GM21526 (cell line): ENCODE measurements around the gene EFCAB8.
"Not testable (repeated sequence)": the region's sequence is repeated elsewhere in the genome, so short reads cannot be mapped to it uniquely, and the experiment has no call there.

Experiments
- ATAC-seq: cut with Tn5 transposase; IDR thresholded peaks from one replicate; pipeline ENCODE4 v1.9.1; 2021; ENCODE audit warnings: moderate library complexity; ENCODE audit not compliant: unreplicated experiment, low FRiP score

The EFCAB8 gene

GRCh38 chr20:32839227-32839981 lies 19.3 kb upstream of the EFCAB8 start:
- ATAC-seq: no peak

GRCh38 chr20:32839982-32840285 lies 18.8 kb upstream of the EFCAB8 start:
- ATAC-seq: no peak

GRCh38 chr20:32841174-32841573 lies 17.5 kb upstream of the EFCAB8 start:
- no peak for ATAC-seq

GRCh38 chr20:32841632-32842031 lies 17.1 kb upstream of the EFCAB8 start:
- ATAC-seq: no peak

- no peak for ATAC-seq
These were observed 15.8 kb upstream of the EFCAB8 start for GRCh38 chr20:32842688-32843524.

GRCh38 chr20:32845786-32846185 lies 12.9 kb upstream of the EFCAB8 start:
- no peak for ATAC-seq

- no peak for ATAC-seq
These were observed 11.9 kb upstream of the EFCAB8 start for GRCh38 chr20:32846852-32847251.

GRCh38 chr20:32847964-32848363 lies 10.8 kb upstream of the EFCAB8 start:
- no peak for ATAC-seq

- ATAC-seq: no peak
These were observed 9.9 kb upstream of the EFCAB8 start for GRCh38 chr20:32848846-32849245.

GRCh38 chr20:32849577-32849976 lies 9.1 kb upstream of the EFCAB8 start:
- no peak for ATAC-seq

GRCh38 chr20:32855387-32855786 lies 3.3 kb upstream of the EFCAB8 start:
- ATAC-seq: no peak

GRCh38 chr20:32858189-32858588 lies 534 bp upstream of the EFCAB8 start:
- no peak for ATAC-seq

GRCh38 chr20:32861446-32861845 lies 2.7 kb downstream of the EFCAB8 start:
- no peak for ATAC-seq

- no peak for ATAC-seq
These were observed 10.8 kb downstream of the EFCAB8 start for GRCh38 chr20:32869562-32869961.

GRCh38 chr20:32870526-32870925 lies 11.8 kb downstream of the EFCAB8 start:
- ATAC-seq: not testable (repeated sequence)

GRCh38 chr20:32870985-32871384 lies 12.3 kb downstream of the EFCAB8 start:
- no peak for ATAC-seq

GRCh38 chr20:32871627-32872160 lies 13.0 kb downstream of the EFCAB8 start:
- ATAC-seq: no peak

- no peak for ATAC-seq
These were observed 13.5 kb downstream of the EFCAB8 start for GRCh38 chr20:32872266-32872665.

- no peak for ATAC-seq
These were observed 16.9 kb downstream of the EFCAB8 start for GRCh38 chr20:32875673-32876072.

- no peak for ATAC-seq
These were observed 18.8 kb downstream of the EFCAB8 start for GRCh38 chr20:32877507-32877906.

- ATAC-seq: no peak
These were observed 20.1 kb downstream of the EFCAB8 start for GRCh38 chr20:32878820-32879219.

GRCh38 chr20:32879538-32879937 lies 20.8 kb downstream of the EFCAB8 start:
- no peak for ATAC-seq
